ENCODE results near the gene STRN4. TPM values are rescaled to one million over a fixed set of nuclear protein-coding genes. Genes with fewer than 3 reads are reported as not detected.

Gene STRN4
- total RNA-seq, 4 donors from 2014 or later, result 54.1 to 73.4 (median 67.7) TPM

DNA sequence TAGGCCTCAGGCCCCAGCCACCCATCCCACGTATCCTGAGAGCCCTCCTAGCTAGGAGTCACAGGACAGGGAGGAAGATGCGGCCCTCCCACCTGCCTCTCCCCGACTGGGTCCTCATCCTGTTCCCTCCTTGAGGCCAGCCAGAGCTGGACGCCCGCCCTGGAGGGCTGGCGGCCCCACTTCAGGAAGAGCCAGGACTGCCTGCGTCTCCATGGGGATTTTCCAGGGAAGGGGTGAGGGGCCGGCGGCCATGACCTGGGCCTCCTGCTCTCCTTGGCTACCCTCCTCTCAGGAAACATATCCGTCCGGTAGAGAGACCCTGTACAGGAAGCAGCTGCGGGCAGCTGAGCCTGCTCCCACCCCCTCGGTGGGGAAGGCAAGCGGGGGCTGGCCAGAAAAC is 18.0 kb downstream of the STRN4 start:
- Histone ChIP-seq H3K4me1 (no peaks in the 10 kb centered on the region), H3K9me3 (no peaks in the 10 kb centered on the region), H3K4me3 (replicated peaks in 1 of 3) (no peak overlapping the region), H3K27me3 (no peaks in the 10 kb centered on the region), H3K27ac (peak overlapping the region in 2 of 3 donors; percentile 9 to 35), H3K36me3 (peaks cover 68 to 75% of the 10 kb centered on the region in 2 donors)
- WGBS, 2 donors, result 75 to 85% methylated on average over 11 to 14 of the region's 14 CpGs
- intact Hi-C loops (cut with DNase I), result no loop called here
- DNase-seq, result no peak
- TF ChIP-seq POLR2A (IDR thresholded peaks at IDR 0.05), result no peak
- TF ChIP-seq, protein P1, sequence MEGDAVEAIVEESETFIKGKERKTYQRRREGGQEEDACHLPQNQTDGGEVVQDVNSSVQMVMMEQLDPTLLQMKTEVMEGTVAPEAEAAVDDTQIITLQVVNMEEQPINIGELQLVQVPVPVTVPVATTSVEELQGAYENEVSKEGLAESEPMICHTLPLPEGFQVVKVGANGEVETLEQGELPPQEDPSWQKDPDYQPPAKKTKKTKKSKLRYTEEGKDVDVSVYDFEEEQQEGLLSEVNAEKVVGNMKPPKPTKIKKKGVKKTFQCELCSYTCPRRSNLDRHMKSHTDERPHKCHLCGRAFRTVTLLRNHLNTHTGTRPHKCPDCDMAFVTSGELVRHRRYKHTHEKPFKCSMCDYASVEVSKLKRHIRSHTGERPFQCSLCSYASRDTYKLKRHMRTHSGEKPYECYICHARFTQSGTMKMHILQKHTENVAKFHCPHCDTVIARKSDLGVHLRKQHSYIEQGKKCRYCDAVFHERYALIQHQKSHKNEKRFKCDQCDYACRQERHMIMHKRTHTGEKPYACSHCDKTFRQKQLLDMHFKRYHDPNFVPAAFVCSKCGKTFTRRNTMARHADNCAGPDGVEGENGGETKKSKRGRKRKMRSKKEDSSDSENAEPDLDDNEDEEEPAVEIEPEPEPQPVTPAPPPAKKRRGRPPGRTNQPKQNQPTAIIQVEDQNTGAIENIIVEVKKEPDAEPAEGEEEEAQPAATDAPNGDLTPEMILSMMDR (IDR thresholded peaks at IDR 0.05), result no peak

DNA sequence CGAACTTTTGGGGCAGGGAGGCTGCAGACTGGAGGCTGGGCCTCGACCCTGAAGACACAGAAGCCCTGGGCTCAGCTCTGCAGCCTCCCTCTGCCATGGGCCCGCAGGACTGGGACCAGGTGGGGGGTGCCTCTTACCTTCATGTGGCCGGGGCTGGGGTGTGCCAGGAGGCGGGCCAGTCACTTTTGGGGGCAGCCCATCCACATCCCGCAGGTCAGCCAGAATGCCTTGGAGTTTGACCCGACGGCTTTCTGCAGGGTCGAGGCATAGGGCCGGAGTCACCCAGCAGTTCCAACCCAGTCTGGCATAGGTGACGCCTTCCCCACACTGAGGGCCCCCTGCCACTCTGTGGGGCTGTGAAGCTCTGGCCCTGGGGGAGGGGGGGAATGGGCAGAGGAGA is 18.5 kb downstream of the STRN4 start:
- intact Hi-C loops (cut with DNase I), result no loop called here
- Histone ChIP-seq H3K4me3 (replicated peaks in 1 of 3) (no peak overlapping the region), H3K36me3 (peaks cover 67 to 75% of the 10 kb centered on the region in 2 donors), H3K27ac (peak overlapping the region in 2 of 3 donors; percentile 9 to 35), H3K4me1 (no peaks in the 10 kb centered on the region), H3K9me3 (no peaks in the 10 kb centered on the region), H3K27me3 (no peaks in the 10 kb centered on the region)
- TF ChIP-seq POLR2A (IDR thresholded peaks at IDR 0.05), result no peak
- TF ChIP-seq, protein P1 (IDR thresholded peaks at IDR 0.05), result no peak
- no peak for DNase-seq
- WGBS, 2 donors, result 90 to 99% methylated on average over 4 to 11 of the region's 11 CpGs

DNA sequence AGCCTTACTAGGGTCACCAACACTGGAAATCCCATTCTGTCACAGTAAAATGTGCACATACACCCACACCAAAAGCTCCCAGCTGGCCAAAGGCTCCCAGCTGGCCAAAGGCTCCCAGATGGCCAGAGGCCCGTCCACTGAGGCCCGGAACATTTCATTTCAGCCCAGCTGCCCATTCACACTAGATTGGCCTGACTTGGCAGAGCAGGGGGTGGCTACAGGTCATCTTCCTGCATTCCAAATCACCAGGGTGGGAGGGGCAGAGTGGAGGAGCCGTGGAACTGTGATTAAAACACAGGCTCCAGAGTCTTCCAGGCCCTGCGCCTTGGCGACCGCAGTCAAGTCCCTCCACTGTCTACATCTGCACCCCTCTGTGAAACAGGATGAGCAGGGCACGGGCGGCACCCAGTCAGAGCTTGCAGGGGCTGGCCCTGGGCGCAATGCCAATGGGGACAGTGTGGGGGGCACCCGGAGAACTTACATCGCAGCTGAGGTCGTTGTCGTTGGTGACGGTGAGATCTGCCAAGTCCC is 19.2 kb downstream of the STRN4 start:
- Histone ChIP-seq H3K27ac (no peak overlapping the region), H3K27me3 (no peaks in the 10 kb centered on the region), H3K4me3 (replicated peaks in 1 of 3) (no peak overlapping the region), H3K9me3 (no peaks in the 10 kb centered on the region), H3K4me1 (no peaks in the 10 kb centered on the region), H3K36me3 (peaks cover 67 to 77% of the 10 kb centered on the region in 2 donors)
- TF ChIP-seq, protein P1 (IDR thresholded peaks at IDR 0.05), result no peak
- TF ChIP-seq POLR2A (IDR thresholded peaks at IDR 0.05), result no peak
- no peak for DNase-seq
- WGBS, 2 donors, result 81 to 87% methylated on average over 11 to 13 of the region's 14 CpGs
- intact Hi-C loops (cut with DNase I), result no loop called here

DNA sequence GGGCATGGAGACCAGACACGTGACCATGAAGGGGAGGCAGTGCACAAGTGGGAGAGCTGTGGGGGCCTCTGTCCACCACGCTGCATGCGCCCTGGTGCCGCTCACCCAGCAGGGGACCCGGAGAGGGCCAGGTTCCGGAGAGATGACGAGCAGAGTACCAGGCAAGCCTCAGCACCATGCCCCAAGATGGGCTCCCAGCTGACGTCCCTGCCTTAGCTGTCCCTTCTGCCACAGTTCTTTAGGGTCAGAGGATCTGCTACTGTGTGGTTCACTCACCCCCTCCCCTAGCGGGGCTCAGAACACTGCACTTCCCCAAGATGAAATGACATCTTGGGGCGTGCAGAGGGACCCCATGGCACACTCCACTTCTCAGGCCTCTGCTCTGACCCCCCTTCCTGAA is 19.7 kb downstream of the STRN4 start:
- Histone ChIP-seq H3K4me3 (replicated peaks in 1 of 3) (no peak overlapping the region), H3K36me3 (peaks cover 71 to 82% of the 10 kb centered on the region in 2 donors), H3K9me3 (no peaks in the 10 kb centered on the region), H3K4me1 (no peaks in the 10 kb centered on the region), H3K27me3 (no peaks in the 10 kb centered on the region), H3K27ac (no peak overlapping the region)
- DNase-seq, result no peak
- TF ChIP-seq POLR2A (IDR thresholded peaks at IDR 0.05), result no peak
- TF ChIP-seq, protein P1 (IDR thresholded peaks at IDR 0.05), result no peak
- intact Hi-C loops (cut with DNase I), result no loop called here
- WGBS, 2 donors, result 83 to 93% methylated on average over 10 of the region's 10 CpGs

DNA sequence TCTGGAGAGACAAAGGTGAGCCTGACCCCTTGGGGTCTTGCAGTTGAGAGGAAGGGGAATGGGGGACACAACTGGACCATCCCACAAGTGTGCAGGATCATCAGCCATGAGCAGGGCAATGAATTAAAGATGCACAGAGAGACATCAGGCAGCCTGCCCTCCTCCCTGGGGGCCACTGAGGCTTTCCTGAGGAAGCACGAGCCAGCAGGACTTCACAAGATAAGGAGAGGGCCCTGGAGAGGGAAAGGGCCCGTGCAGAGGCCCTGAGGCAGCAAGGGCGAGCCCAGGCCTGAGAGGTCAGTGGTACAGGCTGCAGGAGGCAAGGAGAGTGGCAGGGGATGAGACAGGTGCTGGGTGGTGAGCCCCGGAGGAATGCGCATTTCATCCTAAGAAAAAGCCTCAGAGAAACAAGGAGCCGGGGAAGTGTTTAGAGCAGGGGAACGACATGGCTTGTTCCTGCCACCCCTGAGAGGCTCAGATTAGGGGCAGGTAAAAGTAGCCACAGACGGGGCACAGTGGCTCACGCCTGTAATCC is 20.3 kb downstream of the STRN4 start:
- Histone ChIP-seq H3K4me3 (replicated peaks in 1 of 3) (no peak overlapping the region), H3K9me3 (no peaks in the 10 kb centered on the region), H3K36me3 (peaks cover 75 to 83% of the 10 kb centered on the region in 2 donors), H3K27me3 (no peaks in the 10 kb centered on the region), H3K4me1 (no peaks in the 10 kb centered on the region), H3K27ac (no peak overlapping the region)
- intact Hi-C loops (cut with DNase I), result no loop called here
- no peak for TF ChIP-seq POLR2A (IDR thresholded peaks at IDR 0.05)
- TF ChIP-seq, protein P1 (IDR thresholded peaks at IDR 0.05), result no peak
- DNase-seq, result no peak
- 78 to 92% methylated on average over 9 of the region's 9 CpGs for WGBS, 2 donors
